ENCODE measurements around the gene DLGAP4.

DNA sequence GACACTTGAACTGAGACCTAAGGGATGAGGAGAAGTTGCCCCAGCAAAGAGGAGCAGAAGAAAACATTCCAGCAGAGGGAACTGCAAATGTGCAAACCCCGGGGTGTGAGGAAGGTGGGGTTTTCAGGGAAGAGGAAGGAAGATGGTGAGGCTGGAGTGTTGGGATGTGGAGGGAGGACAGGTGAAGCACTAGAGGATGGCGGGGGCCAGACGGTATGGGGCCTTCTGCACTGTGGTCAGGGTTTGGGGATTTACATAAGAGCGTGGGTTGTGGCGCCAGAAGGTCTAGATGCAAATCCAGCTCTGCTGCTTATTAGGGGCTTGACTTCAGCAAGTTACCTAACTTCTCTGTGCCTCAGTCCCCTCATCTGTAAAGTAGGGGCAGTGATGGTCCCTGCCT lies 16.0 kb downstream of the DLGAP4 start:
- no peak for TF ChIP-seq EZH2 (IDR thresholded peaks at IDR 0.05; ENCODE audit: low read length)
- TF ChIP-seq, protein P1, sequence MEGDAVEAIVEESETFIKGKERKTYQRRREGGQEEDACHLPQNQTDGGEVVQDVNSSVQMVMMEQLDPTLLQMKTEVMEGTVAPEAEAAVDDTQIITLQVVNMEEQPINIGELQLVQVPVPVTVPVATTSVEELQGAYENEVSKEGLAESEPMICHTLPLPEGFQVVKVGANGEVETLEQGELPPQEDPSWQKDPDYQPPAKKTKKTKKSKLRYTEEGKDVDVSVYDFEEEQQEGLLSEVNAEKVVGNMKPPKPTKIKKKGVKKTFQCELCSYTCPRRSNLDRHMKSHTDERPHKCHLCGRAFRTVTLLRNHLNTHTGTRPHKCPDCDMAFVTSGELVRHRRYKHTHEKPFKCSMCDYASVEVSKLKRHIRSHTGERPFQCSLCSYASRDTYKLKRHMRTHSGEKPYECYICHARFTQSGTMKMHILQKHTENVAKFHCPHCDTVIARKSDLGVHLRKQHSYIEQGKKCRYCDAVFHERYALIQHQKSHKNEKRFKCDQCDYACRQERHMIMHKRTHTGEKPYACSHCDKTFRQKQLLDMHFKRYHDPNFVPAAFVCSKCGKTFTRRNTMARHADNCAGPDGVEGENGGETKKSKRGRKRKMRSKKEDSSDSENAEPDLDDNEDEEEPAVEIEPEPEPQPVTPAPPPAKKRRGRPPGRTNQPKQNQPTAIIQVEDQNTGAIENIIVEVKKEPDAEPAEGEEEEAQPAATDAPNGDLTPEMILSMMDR (optimal IDR thresholded peaks at IDR 0.05 in 1 of 3, IDR thresholded peaks at IDR 0.05 in 1 of 3, conservative IDR thresholded peaks at IDR 0.05 in 1 of 3; ENCODE audit: extremely low read depth in 1 of 3, insufficient read depth in 2 of 3, low read length in 3 of 3) = no peak
